Gastrocnemius medialis (tissue), 4 donors: ENCODE data around the gene PLIN4.

Experiments used
- CTCF ChIP-seq, 5 experiments: fragments of 450-650 bp in 3 of 5; fragments of 200-600 bp in 2 of 5; sonication (generic) in 2 of 5; IDR thresholded peaks in 4 of 5; conservative IDR thresholded peaks in 1 of 5; 1 replicate in 4 of 5; 2 replicates in 1 of 5; pipeline ENCODE4 v1.5.1; 2016 to 2019; ENCODE audit warnings: antibody characterized with exemption in 5 of 5, mild to moderate bottlenecking in 3 of 5, moderate library complexity in 3 of 5
- POLR2A ChIP-seq, 2 donors: fragments of 450-650 bp; IDR thresholded peaks; one replicate each; pipeline ENCODE4 v1.6.1; 2017; ENCODE audit warnings: antibody characterized with exemption in 2 of 2, mild to moderate bottlenecking in 2 of 2, moderate library complexity in 2 of 2

- TF ChIP-seq POLR2A (IDR thresholded peaks at IDR 0.05) (no peak), CTCF (IDR thresholded peaks at IDR 0.05 in 4 of 5, conservative IDR thresholded peaks at IDR 0.05 in 1 of 5) (no peak)
Observed at GRCh38 chr19:4491446-4491845, 26.8 kb downstream of the PLIN4 start.
